Measurements from ENCODE around the gene HNRNPUL1. TPM values are rescaled to one million over a fixed set of nuclear protein-coding genes. Genes with fewer than 3 reads are reported as not detected.

HNRNPUL1 gene
- total RNA-seq, 1 donor from 2014 or later: 331 TPM

DNA sequence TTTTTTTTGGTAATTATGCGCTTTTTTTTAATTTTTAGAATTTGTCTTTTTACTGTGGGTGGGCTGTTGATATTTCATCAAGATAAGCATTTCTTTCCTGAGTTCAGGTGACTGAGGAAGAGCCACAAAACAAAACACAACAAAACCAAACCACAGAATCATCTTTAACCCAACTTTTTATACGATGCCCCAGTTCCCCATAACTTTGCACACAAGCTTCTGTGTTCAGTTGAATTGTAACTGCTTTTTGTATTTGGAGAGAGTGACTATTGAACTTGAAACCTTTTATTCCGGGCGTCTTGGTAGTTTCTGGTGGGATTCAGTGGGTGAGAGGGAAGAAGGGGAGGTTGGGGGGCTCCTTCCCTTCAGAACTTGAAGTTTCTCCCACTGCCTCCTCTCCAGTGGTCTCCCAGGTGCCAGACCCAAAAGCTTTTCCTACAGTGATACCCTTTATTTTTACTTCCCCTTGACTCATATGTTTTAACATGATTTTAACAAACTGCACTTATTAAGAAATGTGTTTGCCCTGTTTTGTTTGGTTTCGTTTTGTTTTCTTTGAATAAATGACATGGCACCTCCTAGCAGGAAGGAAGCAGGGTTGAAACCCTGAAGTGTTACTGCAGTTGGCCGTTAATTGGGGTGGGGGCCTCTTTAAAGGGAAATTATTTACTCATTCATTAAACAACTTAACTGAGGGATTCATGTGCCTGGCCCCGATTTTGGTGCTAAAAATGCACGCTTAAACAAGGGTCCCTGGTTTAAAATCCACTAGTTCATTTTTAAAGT, 43.1 kb downstream of the HNRNPUL1 start:
- intact Hi-C loops (cut with micrococcal nuclease): loop anchor here (5.0 kb wide), 2 partner anchors 180 to 245 kb away; no protein-coding TSS in a partner anchor

DNA sequence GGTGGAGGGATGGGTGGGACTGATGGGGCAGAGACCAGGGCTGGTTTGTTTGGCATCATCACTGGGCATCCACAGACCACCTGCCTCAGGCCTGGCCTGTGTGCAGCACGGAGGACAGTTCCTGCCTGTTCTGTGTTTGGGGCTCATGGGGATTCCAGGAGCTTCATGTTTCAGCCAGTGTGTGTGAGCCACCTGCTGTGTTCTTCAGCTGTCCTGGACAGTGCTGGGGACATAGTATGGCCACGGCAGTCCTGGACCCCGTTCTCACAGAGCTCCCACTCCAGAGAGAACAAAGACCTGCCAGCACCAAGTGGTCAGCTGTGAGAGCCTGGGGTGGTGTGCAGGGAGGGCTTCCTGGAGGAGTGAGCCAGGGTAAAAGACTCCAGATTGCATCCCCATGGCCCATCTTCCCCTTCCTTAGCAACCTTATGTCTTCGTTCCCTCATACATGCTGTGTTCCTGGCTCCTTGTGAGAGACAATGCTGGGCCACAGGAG, 43.8 kb downstream of the HNRNPUL1 start:
- intact Hi-C loops (cut with micrococcal nuclease): loop anchor here (1.0 to 5.0 kb wide), 6 partner anchors 21 to 244 kb away; no protein-coding TSS in a partner anchor

- intact Hi-C loops (cut with micrococcal nuclease): loop anchor here (1.0 to 5.0 kb wide), 6 partner anchors 20 to 244 kb away; no protein-coding TSS in a partner anchor
These were observed 44.4 kb downstream of the HNRNPUL1 start for GRCh38 chr19:41308450-41309179.

- intact Hi-C loops (cut with micrococcal nuclease): loop anchor here (1.0 to 5.0 kb wide), 5 partner anchors 19 to 243 kb away; partner anchors contain the start of gene TGFB1
These were observed 45.2 kb downstream of the HNRNPUL1 start for GRCh38 chr19:41309180-41310032.

DNA sequence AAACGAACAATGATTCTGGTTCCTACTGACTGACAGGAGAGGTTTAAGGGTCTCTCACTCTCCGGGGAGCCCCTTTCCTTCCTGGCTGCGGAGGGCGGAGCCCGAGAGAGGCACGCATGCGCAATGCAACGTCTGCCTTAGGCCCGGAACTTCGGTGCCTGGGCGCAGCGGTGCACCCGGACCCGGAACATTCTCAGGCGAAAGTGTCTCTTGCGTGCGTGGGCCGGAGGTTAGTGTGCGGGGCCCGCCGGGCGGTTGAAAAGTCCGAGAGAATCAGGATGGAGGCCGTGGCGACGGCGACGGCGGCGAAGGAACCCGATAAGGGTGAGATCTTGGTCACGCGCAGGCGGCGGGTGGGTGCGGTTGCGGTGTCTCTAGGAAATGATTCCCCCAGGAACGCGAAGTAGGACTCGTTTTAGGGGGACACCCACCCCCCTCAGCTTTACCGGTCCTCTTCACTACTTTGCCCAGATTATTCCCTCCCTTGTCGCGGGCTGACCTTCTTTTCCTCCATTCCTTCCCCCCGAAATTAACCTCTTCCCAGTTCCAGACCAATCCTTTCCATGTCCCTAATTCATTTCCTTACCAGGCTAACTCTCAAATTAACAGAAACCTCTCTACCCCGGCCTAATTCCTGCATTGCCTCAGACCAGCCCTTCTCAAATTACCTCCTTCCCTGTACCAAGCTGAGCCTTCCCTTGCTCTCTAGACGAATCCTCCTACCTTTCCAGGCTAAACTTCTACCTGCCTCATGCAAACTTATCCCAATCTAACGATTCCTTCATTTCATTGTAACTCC, 46.1 kb downstream of the HNRNPUL1 start, which contains the start of gene CCDC97:
Gene CCDC97, plus strand, starts transcription at position 140 of the 799 bp plus-strand sequence. Its CDS starts 139 bp downstream, at position 279.
- intact Hi-C loops (cut with micrococcal nuclease): loop anchor here (1.0 kb wide), 1 partner anchor 43 kb away; the partner anchor contains the start of gene TGFB1

DNA sequence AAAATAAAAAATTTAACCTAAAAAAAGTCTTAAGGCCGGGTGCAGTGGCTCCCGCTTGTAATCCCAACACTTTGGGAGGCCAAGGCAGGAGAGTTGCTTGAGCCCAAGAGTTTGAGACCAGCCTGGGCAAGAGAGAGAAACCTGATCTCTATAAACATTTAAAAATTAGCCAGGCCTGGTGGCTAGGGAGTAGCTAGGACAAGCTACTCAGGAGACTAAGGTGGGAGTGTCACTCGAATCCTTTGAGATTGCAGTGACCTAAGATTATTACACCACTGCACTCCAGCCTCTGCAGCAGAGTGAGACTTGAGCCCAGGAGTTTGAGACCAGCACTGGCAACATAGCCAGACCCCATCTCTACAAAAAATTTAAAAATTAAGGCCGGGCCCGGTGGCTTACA, 46.9 kb downstream of the HNRNPUL1 start:
- intact Hi-C loops (cut with micrococcal nuclease): no loop called here

- intact Hi-C loops (cut with micrococcal nuclease): no loop called here
These were observed 47.4 kb downstream of the HNRNPUL1 start for GRCh38 chr19:41311613-41312012.

GRCh38 chr19:41316306-41316920, 52.2 kb downstream of the HNRNPUL1 start:
- intact Hi-C loops (cut with micrococcal nuclease): no loop called here

GRCh38 chr19:41318696-41319499, 54.7 kb downstream of the HNRNPUL1 start:
- intact Hi-C loops (cut with micrococcal nuclease): no loop called here

GRCh38 chr19:41319500-41320184, 55.5 kb downstream of the HNRNPUL1 start:
- intact Hi-C loops (cut with micrococcal nuclease): no loop called here

DNA sequence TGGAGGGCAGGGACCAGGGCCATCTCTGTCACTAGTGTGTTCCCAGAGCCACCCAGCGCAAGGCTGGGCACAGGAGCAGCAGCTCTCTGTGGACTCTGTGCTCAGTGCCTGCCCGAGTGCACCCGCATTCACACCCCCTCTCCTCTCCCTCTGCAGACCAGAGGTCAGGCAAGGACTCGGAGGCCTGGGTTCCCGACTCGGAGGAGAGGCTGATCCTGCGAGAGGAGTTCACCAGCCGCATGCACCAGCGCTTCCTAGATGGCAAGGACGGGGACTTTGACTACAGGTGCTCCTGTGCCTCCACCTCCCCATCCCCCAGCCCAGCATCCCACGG, 56.0 kb downstream of the HNRNPUL1 start:
- intact Hi-C loops (cut with micrococcal nuclease): no loop called here

DNA sequence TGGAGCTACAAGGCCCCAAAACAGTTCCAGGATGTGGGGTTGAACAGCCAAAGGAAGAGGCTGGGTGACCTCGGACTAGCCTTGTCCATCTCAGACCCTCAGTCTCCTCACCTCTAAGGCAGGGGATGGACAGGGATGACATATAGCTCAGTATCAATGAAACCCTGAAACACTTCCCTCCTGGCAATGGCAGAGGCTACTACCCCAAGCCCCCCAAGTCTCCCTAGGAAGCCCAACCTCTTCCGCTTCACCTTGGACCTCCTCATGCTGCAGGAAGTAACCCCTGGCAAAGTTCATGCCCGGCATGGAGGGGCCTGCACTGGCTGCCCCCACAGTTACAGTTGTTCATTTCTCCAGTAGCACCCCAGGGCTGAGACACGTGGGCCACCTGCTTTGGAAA, 56.4 kb downstream of the HNRNPUL1 start:
- intact Hi-C loops (cut with micrococcal nuclease): no loop called here

GRCh38 chr19:41321204-41321599, 57.0 kb downstream of the HNRNPUL1 start:
- intact Hi-C loops (cut with micrococcal nuclease): no loop called here

GRCh38 chr19:41321600-41322270, 57.6 kb downstream of the HNRNPUL1 start:
- intact Hi-C loops (cut with micrococcal nuclease): no loop called here

GRCh38 chr19:41322451-41322850, 58.3 kb downstream of the HNRNPUL1 start:
- intact Hi-C loops (cut with micrococcal nuclease): no loop called here

DNA sequence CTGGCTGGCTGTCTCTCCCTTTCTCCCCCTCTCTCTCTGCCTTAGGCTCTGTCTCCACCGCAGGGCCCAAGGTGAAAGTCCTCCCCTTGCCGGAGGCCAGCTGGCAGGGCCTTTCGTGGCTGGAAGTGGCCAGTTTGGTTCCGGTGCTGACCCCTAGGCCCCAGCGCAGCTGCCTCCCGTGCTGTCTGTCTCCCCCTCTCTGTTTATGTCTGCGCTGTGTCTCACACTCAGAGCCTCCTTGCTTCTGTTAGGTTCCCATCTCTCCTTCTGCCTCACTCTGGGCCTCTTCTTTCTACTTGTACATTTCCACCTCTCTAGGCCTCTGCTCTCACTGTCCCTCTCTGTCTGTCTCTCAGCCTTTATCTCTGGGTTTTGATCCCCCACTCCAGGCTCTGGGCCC, 58.9 kb downstream of the HNRNPUL1 start:
- intact Hi-C loops (cut with micrococcal nuclease): no loop called here

- intact Hi-C loops (cut with micrococcal nuclease): no loop called here
These were observed 59.4 kb downstream of the HNRNPUL1 start for GRCh38 chr19:41323430-41324125.

Measured in T-helper 2 cell treated with Interferon-gamma antibody and Interleukin-4, amounts not matched to agents 100 ng/mL and 5 ng/mL, for 36 hours (primary cell).